Liver (tissue), 3 donors: ENCODE measurements around the gene KRR1.

Experiments used
- FOXA2 ChIP-seq: IDR thresholded peaks from 2 replicates; pipeline ENCODE4 v1.6.1; 2016; ENCODE audit warnings: antibody characterized with exemption
- NR2F2 ChIP-seq: IDR thresholded peaks from 2 replicates; pipeline ENCODE4 v1.6.1; 2016; ENCODE audit warnings: antibody characterized with exemption
- RAD21 ChIP-seq, 2 donors: IDR thresholded peaks; 2 replicates each; pipeline ENCODE4 v1.6.1; 2016; ENCODE audit warnings: antibody characterized with exemption in 2 of 2, mild to moderate bottlenecking in 2 of 2
- RXRA ChIP-seq, 2 donors: IDR thresholded peaks; 2 replicates each; pipeline ENCODE4 v1.6.1; 2017 to 2018; ENCODE audit warnings: antibody characterized with exemption in 2 of 2, mild to moderate bottlenecking in 1 of 2
- SP1 ChIP-seq: IDR thresholded peaks from 2 replicates; pipeline ENCODE4 v1.6.1; 2018; ENCODE audit warnings: antibody characterized with exemption, mild to moderate bottlenecking
- TAF1 ChIP-seq: conservative IDR thresholded peaks from 2 replicates; pipeline ENCODE4 v1.6.1; 2016; ENCODE audit warnings: antibody characterized with exemption, mild to moderate bottlenecking
- TF ChIP-seq, protein P1 (sequence below): fragments of 150-350 bp; IDR thresholded peaks from 2 replicates; pipeline ENCODE4 v1.5.1; 2017; ENCODE audit warnings: improper control_type of control experiment, low read depth, low read length; ENCODE audit not compliant: missing input control
- TF ChIP-seq, protein P2 (sequence below): IDR thresholded peaks from 2 replicates; pipeline ENCODE4 v1.6.1; 2016; ENCODE audit warnings: antibody characterized with exemption
- TF ChIP-seq, protein P3 (sequence below): IDR thresholded peaks from 2 replicates; pipeline ENCODE4 v1.6.1; 2016; ENCODE audit warnings: antibody characterized with exemption
- TF ChIP-seq, protein P4 (sequence below): IDR thresholded peaks from 2 replicates; pipeline ENCODE4 v1.6.1; 2016; ENCODE audit warnings: antibody characterized with exemption, mild to moderate bottlenecking
- donor health status: healthy.
- donor health status: healthy.

DNA sequence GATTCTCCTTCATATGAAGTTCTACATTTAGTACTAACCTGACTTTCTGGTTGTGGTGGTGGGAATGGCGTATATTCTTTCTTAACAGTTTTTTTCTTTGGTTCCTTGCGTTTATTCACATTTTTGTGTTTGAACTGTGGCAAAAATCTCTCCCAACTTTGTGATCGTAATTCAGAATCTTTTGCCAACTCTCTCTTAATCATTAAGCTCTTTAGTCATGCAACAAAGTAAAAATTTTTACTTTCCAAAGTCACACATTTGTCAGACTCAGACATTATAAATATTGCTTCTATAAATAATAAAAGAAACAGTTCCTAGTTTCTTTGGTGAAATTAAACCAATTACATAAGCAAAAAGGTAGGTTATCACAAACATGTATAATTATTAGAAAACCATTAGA is 7.5 kb downstream of the KRR1 start:
- TF ChIP-seq FOXA2 = no peak
- TF ChIP-seq RAD21 (IDR thresholded peaks at IDR 0.05) = no peak
- TF ChIP-seq, protein P1, sequence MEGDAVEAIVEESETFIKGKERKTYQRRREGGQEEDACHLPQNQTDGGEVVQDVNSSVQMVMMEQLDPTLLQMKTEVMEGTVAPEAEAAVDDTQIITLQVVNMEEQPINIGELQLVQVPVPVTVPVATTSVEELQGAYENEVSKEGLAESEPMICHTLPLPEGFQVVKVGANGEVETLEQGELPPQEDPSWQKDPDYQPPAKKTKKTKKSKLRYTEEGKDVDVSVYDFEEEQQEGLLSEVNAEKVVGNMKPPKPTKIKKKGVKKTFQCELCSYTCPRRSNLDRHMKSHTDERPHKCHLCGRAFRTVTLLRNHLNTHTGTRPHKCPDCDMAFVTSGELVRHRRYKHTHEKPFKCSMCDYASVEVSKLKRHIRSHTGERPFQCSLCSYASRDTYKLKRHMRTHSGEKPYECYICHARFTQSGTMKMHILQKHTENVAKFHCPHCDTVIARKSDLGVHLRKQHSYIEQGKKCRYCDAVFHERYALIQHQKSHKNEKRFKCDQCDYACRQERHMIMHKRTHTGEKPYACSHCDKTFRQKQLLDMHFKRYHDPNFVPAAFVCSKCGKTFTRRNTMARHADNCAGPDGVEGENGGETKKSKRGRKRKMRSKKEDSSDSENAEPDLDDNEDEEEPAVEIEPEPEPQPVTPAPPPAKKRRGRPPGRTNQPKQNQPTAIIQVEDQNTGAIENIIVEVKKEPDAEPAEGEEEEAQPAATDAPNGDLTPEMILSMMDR = no peak
- TF ChIP-seq SP1 = peak; percentile 3
- TF ChIP-seq TAF1 = no peak
- TF ChIP-seq NR2F2 = no peak
- peak in 1 of 2 donors; percentile 4 for TF ChIP-seq RXRA (IDR thresholded peaks at IDR 0.05)
- TF ChIP-seq, protein P2, sequence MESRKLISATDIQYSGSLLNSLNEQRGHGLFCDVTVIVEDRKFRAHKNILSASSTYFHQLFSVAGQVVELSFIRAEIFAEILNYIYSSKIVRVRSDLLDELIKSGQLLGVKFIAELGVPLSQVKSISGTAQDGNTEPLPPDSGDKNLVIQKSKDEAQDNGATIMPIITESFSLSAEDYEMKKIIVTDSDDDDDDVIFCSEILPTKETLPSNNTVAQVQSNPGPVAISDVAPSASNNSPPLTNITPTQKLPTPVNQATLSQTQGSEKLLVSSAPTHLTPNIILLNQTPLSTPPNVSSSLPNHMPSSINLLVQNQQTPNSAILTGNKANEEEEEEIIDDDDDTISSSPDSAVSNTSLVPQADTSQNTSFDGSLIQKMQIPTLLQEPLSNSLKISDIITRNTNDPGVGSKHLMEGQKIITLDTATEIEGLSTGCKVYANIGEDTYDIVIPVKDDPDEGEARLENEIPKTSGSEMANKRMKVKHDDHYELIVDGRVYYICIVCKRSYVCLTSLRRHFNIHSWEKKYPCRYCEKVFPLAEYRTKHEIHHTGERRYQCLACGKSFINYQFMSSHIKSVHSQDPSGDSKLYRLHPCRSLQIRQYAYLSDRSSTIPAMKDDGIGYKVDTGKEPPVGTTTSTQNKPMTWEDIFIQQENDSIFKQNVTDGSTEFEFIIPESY = no peak
- TF ChIP-seq, protein P3, sequence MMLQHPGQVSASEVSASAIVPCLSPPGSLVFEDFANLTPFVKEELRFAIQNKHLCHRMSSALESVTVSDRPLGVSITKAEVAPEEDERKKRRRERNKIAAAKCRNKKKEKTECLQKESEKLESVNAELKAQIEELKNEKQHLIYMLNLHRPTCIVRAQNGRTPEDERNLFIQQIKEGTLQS = no peak
- TF ChIP-seq, protein P4, sequence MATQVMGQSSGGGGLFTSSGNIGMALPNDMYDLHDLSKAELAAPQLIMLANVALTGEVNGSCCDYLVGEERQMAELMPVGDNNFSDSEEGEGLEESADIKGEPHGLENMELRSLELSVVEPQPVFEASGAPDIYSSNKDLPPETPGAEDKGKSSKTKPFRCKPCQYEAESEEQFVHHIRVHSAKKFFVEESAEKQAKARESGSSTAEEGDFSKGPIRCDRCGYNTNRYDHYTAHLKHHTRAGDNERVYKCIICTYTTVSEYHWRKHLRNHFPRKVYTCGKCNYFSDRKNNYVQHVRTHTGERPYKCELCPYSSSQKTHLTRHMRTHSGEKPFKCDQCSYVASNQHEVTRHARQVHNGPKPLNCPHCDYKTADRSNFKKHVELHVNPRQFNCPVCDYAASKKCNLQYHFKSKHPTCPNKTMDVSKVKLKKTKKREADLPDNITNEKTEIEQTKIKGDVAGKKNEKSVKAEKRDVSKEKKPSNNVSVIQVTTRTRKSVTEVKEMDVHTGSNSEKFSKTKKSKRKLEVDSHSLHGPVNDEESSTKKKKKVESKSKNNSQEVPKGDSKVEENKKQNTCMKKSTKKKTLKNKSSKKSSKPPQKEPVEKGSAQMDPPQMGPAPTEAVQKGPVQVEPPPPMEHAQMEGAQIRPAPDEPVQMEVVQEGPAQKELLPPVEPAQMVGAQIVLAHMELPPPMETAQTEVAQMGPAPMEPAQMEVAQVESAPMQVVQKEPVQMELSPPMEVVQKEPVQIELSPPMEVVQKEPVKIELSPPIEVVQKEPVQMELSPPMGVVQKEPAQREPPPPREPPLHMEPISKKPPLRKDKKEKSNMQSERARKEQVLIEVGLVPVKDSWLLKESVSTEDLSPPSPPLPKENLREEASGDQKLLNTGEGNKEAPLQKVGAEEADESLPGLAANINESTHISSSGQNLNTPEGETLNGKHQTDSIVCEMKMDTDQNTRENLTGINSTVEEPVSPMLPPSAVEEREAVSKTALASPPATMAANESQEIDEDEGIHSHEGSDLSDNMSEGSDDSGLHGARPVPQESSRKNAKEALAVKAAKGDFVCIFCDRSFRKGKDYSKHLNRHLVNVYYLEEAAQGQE = no peak
